ENCODE results near the gene CKS1B.

Gene CKS1B

DNA sequence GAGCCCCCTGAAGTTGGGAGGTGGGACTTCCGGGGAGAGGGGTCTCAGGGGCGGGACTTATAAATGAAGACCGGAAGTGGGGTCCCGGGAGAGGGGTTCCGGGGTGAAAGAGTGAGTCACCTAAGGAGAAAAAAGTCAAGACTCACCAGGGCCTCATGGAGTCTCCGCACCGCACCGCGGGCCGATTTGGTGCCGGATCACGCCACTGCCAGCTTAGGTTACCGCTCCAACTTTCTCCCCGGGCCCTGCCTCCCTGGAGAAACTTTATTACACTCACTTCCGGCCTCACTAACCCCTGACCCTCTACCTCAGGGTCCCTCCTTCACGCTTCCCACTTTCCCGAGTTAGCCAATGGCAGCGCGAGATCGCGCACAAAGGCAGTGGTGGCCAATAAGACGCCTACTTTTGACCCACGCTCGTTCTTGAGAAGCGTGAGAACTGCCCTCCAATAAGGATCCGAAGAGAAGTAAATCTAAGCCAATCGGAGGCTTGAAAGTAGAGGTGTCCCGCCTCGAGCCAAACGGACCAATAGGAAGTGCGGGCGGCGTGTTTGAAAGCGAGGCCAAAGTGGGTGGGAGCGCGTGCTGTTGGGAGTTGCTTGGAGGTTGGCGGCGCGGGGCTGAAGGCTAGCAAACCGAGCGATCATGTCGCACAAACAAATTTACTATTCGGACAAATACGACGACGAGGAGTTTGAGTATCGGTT is at the start of gene CKS1B:
TSS of gene CKS1B (plus strand) at position 580 of the 706 bp plus-strand sequence. CDS start at position 645, 65 bp downstream.
- peak; percentile 100 for DNase-seq (ENCODE audit: low read depth, low spot score)

DNA sequence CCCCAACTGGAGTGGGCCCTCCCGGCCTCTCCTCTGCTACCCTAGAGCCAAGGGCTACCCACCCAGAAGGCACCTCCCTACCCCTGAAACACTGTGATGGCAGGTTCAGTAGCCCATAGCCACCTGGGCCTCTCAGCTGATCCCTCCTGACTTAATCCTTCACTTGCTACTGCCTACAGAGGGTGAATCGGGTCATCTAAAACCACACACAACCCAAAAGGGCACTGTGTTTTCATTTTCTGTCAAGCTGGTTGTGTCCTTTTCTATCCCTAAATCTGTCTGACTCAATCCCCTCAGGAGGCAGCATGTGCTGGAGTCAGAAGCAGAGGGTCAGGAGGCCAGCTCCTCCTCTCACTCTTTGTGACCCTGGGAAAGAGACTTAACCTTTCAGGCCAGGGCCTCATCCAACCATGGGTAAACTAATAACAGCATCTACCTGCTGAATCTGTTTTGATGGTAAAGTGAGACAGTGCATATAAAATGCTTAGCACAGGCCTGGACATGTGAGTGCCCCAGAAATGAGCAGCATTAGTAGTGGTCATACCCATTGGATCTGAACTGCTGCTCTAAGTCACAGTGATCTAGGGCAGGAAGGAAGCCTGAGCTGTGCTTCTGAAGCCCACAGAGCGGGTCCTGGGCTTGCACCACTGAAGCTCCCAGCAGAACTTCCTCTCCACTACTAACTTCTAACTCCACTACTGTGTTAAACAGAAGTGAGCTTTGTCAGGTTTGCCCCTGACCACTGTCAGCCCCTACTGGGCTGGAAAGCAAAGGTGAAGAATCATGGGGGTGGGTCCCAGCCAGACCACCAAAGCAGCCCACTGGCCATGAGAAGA is 48.9 kb upstream of the CKS1B start:
- no peak for DNase-seq (ENCODE audit: low read depth, low spot score)

GRCh38 chr1:154926201-154926600 is 48.3 kb upstream of the CKS1B start:
- DNase-seq (ENCODE audit: low read depth, low spot score) = no peak

DNA sequence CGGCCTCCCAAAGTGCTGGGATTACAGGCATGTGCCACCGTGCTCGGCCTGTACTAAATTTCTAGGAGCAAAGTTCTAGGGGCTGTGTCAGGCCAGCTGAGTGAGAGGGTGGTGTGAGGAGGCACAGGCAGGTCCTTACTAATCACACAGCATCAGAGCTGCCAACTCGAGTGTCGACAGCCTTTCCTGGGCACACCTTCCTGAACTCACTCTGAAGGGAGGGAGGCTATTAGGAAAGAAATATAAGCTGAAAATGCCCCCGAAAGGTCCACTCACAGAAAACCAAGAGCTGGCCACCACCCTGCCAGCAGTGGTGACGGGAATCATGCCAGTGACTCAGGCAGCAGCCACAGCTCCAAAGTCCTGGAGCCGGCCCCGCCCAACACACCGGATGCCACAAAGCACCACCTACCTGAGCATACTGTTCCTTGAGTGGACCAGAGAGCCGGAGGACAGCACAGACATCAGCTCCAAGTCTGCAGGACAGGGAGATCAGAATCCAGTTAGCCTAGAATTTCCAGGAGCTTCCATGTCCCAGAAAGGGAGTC is 42.5 kb upstream of the CKS1B start:
- DNase-seq (ENCODE audit: low read depth, low spot score) = no peak

GRCh38 chr1:154934358-154934948 is 40.0 kb upstream of the CKS1B start:
- DNase-seq (ENCODE audit: low read depth, low spot score) = no peak

DNA sequence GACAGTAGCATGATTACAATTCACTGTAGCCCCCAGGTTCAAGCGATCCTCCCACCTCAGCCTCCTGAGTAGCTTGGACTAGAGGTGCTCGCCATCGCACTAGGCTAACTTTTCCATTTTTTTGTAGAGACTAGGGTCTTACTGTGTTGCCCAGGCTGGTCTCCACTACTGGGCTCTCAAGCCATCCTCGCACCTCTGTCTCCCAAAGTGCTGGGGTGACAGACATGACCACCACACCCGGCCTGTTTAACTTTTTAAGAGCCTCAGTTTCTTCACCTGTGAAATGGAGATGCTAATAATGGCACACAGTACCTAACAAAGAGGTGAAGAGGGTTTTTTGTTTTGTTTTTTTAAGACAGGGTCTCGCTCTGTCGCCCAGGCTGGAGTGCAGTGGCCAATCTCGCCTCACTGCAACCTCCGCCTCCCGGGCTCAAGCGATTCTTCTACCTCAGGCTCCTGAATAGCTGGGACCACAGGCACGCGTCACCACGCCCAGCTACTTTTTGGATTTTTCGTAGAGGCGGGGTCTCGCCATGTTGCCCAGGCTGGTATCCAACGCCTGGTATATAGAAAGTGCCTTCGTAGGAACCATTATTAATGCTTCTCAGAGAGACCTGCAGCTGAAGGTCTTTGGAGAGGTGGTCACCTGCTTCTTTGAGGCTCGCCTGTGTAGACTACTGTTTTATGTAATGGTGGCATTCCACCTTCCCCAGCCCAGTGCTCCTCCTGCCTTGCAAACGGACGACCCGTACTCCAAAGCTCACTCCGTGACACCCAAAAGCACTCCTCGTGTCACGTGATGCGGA is 38.5 kb upstream of the CKS1B start:
- DNase-seq (ENCODE audit: low read depth, low spot score) = no peak

DNA sequence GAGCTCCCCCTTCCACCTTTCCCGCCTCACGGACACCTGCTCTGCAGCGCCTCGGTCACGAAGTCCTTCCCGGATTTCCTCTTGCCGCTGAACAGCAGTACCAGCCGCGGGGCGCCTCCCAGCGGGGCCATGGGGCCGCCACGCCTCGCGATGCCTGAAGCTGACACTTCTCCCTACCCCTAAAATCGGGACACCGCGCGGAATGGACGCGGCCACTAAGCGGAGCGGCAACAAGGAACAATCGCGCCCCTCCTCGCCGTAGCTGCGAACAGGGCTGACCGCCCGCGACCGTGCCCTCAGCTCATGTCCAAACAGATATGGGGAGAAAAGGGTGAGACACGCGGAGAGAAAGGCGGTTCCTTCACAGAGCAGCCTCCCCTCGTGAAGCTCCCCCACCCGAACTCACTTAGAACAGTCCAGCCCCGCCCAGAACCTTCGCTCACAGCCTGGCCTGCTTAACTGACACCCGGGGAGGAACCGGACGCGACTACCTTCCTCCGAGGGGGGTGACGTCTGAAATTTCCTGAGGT is 37.9 kb upstream of the CKS1B start, which contains the start of gene PMVK:
TSS of gene PMVK (minus strand) at position 165 of the 530 bp plus-strand sequence. CDS start at position 131, 34 bp downstream.
- DNase-seq (ENCODE audit: low read depth, low spot score) = peak; percentile 85

GRCh38 chr1:154937085-154937987 is 37.1 kb upstream of the CKS1B start:
- no peak for DNase-seq (ENCODE audit: low read depth, low spot score)

GRCh38 chr1:154937988-154938386 is 36.5 kb upstream of the CKS1B start:
- no peak for DNase-seq (ENCODE audit: low read depth, low spot score)

GRCh38 chr1:154938604-154939399 is 35.7 kb upstream of the CKS1B start:
- no peak for DNase-seq (ENCODE audit: low read depth, low spot score)

GRCh38 chr1:154940213-154940560 is 34.3 kb upstream of the CKS1B start:
- no peak for DNase-seq (ENCODE audit: low read depth, low spot score)

GRCh38 chr1:154940651-154941194 is 33.8 kb upstream of the CKS1B start:
- no peak for DNase-seq (ENCODE audit: low read depth, low spot score)

DNA sequence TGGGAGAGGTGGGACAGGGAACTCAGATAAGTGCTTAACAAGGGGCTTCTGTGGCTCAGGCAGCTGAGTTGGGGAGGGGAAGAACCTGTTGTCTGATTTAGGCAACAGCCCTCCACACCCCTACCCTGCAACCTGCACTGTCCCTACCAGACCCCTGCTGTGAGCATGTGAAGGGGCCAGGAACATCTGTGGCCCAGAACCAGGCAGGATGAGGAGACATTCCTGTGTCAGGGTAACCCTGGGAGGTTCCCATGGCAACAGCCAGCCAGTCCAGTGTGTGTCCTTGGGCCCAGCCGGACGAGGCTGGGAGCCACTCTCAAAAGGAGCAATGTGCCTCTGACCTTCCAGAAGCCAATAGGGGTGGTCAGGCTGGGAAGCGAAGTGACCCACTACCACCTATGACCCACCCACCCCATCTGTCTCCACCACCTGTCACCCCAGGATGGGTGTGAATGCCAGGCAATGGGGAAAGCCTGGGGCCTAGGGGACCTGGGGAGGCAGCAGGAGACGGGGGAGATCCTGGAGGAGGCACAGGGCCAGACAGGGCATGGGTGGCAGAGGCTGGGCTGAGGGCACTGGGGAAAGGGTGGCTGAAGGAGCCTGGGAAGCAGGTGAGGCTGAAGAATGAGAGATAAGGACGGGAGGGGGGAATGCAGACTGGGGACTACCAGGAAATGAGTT is 33.0 kb upstream of the CKS1B start:
- DNase-seq (ENCODE audit: low read depth, low spot score) = no peak

GRCh38 chr1:154943649-154944400 is 30.7 kb upstream of the CKS1B start:
- DNase-seq (ENCODE audit: low read depth, low spot score) = no peak

GRCh38 chr1:154944401-154945159 is 29.9 kb upstream of the CKS1B start:
- no peak for DNase-seq (ENCODE audit: low read depth, low spot score)

DNA sequence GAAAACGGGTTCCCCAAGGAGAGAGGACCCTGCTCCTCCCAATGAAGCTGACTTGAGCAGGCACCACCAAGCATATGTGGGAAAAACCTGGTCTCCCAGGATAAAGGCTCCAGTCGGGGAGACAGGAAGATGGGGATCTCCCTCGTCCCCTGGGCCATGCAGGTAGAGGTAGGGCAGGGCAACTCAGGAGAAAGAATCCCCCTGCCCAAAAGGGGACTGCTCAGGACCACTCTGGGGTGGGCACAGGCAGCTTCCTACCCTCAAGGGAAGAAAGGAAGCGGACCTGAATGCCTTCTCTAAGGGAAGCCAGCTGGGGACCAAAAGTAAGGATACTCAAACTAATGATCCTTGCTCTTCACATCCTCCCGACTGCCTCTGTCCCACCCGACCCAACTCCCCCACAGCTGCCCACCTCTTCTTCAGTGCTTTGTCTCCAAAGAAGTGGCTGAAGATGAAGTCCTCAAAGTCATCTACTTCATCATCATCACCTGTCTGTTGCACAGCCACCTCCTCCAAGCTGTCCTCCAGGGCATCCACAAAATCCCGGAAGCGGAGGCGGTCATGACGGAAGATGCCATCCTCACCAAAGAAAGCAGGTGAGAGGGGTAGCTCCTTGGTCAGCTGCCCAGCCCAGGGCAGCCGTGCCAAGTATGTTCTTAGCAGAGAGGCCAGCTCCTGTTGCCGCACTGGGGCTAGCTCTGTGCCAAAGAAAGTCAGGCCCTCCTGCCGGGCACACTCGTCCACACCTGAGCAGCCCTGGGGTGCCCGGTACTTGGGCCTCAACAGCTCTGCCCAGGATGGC is 29.1 kb upstream of the CKS1B start:
- DNase-seq (ENCODE audit: low read depth, low spot score) = no peak

Measured in iPS DF 19.7 (cell line).